Stomach (tissue), 4 donors: ENCODE measurements around the gene SPOCK3.

Experiments
- EP300 ChIP-seq: sonication (generic); formaldehyde crosslinking; IDR thresholded peaks from one replicate; pipeline ENCODE4 v1.6.1; 2017; ENCODE audit warnings: antibody characterized with exemption
- POLR2A ChIP-seq, 4 donors: fragments of 450-650 bp; IDR thresholded peaks; one replicate each; pipeline ENCODE4 v1.6.1; 2016; ENCODE audit warnings: antibody characterized with exemption in 4 of 4, control low read depth in 2 of 4, mild to moderate bottlenecking in 1 of 4, moderate library complexity in 1 of 4
- POLR2AphosphoS5 ChIP-seq, 3 donors: sonication (generic); formaldehyde crosslinking; IDR thresholded peaks; one replicate each; pipeline ENCODE4 v1.6.1; 2016; ENCODE audit warnings: antibody characterized with exemption in 3 of 3
- TF ChIP-seq, protein P1 (sequence below), 7 experiments: fragments of 450-650 bp in 4 of 7; fragments of 200-600 bp in 3 of 7; sonication (generic) in 3 of 7; IDR thresholded peaks; one replicate each; pipeline ENCODE4 v1.5.1; 2016 to 2019; ENCODE audit warnings: antibody characterized with exemption in 7 of 7, control low read depth in 2 of 7, mild to moderate bottlenecking in 1 of 7

DNA sequence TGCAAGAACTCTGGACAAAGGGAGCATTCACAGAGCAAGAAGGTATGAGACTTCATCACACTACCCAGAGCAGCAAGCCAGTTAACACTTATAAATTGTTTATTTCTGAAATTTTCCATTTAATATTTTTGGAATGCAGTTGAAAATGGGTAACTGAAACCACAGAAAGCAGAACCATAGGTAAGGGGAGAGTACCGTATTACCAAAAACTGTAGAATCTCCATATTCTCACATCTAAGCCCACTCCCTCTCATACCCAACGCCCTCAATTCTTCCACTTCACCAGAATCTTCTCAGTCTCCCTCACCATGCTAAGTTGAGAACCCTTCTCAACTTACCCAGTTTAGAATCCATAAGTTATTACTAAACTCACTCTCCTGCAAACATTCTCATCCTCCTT is 277.8 kb downstream of the SPOCK3 start:
- TF ChIP-seq, protein P1, sequence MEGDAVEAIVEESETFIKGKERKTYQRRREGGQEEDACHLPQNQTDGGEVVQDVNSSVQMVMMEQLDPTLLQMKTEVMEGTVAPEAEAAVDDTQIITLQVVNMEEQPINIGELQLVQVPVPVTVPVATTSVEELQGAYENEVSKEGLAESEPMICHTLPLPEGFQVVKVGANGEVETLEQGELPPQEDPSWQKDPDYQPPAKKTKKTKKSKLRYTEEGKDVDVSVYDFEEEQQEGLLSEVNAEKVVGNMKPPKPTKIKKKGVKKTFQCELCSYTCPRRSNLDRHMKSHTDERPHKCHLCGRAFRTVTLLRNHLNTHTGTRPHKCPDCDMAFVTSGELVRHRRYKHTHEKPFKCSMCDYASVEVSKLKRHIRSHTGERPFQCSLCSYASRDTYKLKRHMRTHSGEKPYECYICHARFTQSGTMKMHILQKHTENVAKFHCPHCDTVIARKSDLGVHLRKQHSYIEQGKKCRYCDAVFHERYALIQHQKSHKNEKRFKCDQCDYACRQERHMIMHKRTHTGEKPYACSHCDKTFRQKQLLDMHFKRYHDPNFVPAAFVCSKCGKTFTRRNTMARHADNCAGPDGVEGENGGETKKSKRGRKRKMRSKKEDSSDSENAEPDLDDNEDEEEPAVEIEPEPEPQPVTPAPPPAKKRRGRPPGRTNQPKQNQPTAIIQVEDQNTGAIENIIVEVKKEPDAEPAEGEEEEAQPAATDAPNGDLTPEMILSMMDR (IDR thresholded peaks at IDR 0.05) = no peak
- TF ChIP-seq POLR2A (IDR thresholded peaks at IDR 0.05) = no peak
- TF ChIP-seq EP300 = no peak
- TF ChIP-seq POLR2AphosphoS5 (IDR thresholded peaks at IDR 0.05) = no peak
